ENCODE data around the gene KLHL29. TPM values are rescaled to one million over a fixed set of nuclear protein-coding genes. Genes with fewer than 3 reads are reported as not detected.

Gene KLHL29
- polyA plus RNA-seq, 3 donors, result 0.03 TPM; not detected in 2

DNA sequence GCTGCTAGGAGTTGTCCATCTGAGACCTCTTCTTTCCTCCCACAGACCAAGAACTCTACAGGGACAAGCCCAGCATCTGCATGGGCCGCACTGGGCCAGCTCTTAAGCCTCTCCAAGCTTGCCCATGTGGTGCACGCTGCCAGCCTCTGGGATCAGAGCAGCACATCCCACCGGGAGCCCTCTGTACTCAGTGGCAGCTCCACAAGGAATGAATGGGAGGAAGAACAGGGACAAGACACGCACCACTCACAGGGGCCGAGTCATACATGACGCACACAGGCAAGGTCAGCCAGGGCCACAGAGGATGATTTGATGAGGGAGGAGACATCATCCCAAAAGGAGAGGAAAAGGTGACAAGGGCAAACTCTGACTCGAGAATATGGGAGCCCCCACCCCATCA, 268.3 kb downstream of the KLHL29 start:
- intact Hi-C loops (cut with micrococcal nuclease), result no loop called here
- 100% methylated on average over 3 of the region's 7 CpGs for WGBS (ENCODE audit: insufficient coverage)
- peak overlapping the region in 1 of 7 donors; percentile 22 for H3K27ac Mint-ChIP-seq

GRCh38 chr2:23654756-23655155, 269.8 kb downstream of the KLHL29 start:
- WGBS (ENCODE audit: insufficient coverage), result 100% methylated on average over 4 of the region's 6 CpGs
- no peaks in the 10 kb centered on the region for H3K27me3 ChIP-seq (ENCODE audit: control insufficient read depth in 2 of 2, insufficient read depth in 2 of 2, low read length in 2 of 2)

More for the DNA sequence above, 268.3 kb downstream of the KLHL29 start:
- no peak for TF ChIP-seq CTCF (IDR thresholded peaks at IDR 0.05)
- H3K9ac ChIP-seq (ENCODE audit: insufficient read depth, low read length, poor library complexity, severe bottlenecking), result no peak overlapping the region
- no peaks in the 10 kb centered on the region for H4K20me1 ChIP-seq (ENCODE audit: insufficient read depth, low read length)
- Mint-ChIP-seq H3K36me3 (no peaks in the 10 kb centered on the region), H3K4me3 (no peak overlapping the region), H3K9me3 (peaks cover 0 to 3% (median 2%) of the 10 kb centered on the region in 7 donors), H3K4me1 (peaks cover 7% of the 10 kb centered on the region), H3K27me3 (ENCODE audit: low read depth in 3 of 3) (peaks cover 5 to 11% (median 5%) of the 10 kb centered on the region in 3 donors)
- H2AFZ ChIP-seq (ENCODE audit: insufficient read depth, low read depth, low read length, poor library complexity, severe bottlenecking), result no peak overlapping the region
- H3K27me3 ChIP-seq (ENCODE audit: control insufficient read depth in 2 of 2, insufficient read depth in 2 of 2, low read length in 2 of 2), result no peaks in the 10 kb centered on the region
- H3K4me2 ChIP-seq (replicated peaks; ENCODE audit: extremely low read depth, low read length, poor library complexity, severe bottlenecking), result no peak overlapping the region
- no peaks in the 10 kb centered on the region for H3K79me2 ChIP-seq (ENCODE audit: insufficient read depth, low read length)
- H3K36me3 ChIP-seq (replicated peaks in 1 of 2; ENCODE audit: control insufficient read depth in 1 of 2, insufficient read depth in 2 of 2, low read length in 2 of 2), result no peaks in the 10 kb centered on the region
- peaks cover 0 to 2% of the 10 kb centered on the region in 2 donors for H3K9me3 ChIP-seq (replicated peaks in 1 of 2; ENCODE audit: control insufficient read depth in 1 of 2, insufficient read depth in 1 of 2, low read length in 2 of 2)
- peaks cover 0 to 2% of the 10 kb centered on the region in 2 donors for H3K4me1 ChIP-seq (ENCODE audit: control insufficient read depth in 1 of 2, insufficient read depth in 2 of 2, low read length in 2 of 2)
- H3K27ac ChIP-seq (ENCODE audit: low read depth in 1 of 2, low read length in 2 of 2), result no peak overlapping the region
- no peak overlapping the region for H3K4me3 ChIP-seq (replicated peaks in 1 of 3; ENCODE audit: low read depth in 2 of 3, low read length in 3 of 3)
- no peak for DNase-seq

More at GRCh38 chr2:23654756-23655155, 269.8 kb downstream of the KLHL29 start:
- H3K27ac Mint-ChIP-seq, result peak overlapping the region in 1 of 7 donors; percentile 16
- Histone ChIP-seq H3K4me2 (replicated peaks; ENCODE audit: extremely low read depth, low read length, poor library complexity, severe bottlenecking) (no peak overlapping the region), H2AFZ (ENCODE audit: insufficient read depth, low read depth, low read length, poor library complexity, severe bottlenecking) (no peak overlapping the region), H4K20me1 (ENCODE audit: insufficient read depth, low read length) (no peaks in the 10 kb centered on the region), H3K27ac (ENCODE audit: low read depth in 1 of 2, low read length in 2 of 2) (no peak overlapping the region), H3K9me3 (replicated peaks in 1 of 2; ENCODE audit: control insufficient read depth in 1 of 2, insufficient read depth in 1 of 2, low read length in 2 of 2) (peaks cover 0 to 2% of the 10 kb centered on the region in 2 donors), H3K79me2 (ENCODE audit: insufficient read depth, low read length) (no peaks in the 10 kb centered on the region), H3K4me1 (ENCODE audit: control insufficient read depth in 1 of 2, insufficient read depth in 2 of 2, low read length in 2 of 2) (peaks cover 2 to 5% of the 10 kb centered on the region in 2 donors), H3K9ac (ENCODE audit: insufficient read depth, low read length, poor library complexity, severe bottlenecking) (no peak overlapping the region), H3K4me3 (replicated peaks in 1 of 3; ENCODE audit: low read depth in 2 of 3, low read length in 3 of 3) (no peak overlapping the region), H3K36me3 (replicated peaks in 1 of 2; ENCODE audit: control insufficient read depth in 1 of 2, insufficient read depth in 2 of 2, low read length in 2 of 2) (no peaks in the 10 kb centered on the region)
- intact Hi-C loops (cut with micrococcal nuclease), result no loop called here
- peaks cover 7 to 10% (median 10%) of the 10 kb centered on the region in 3 donors for H3K27me3 Mint-ChIP-seq (ENCODE audit: low read depth in 3 of 3)
- peaks cover 0 to 3% (median 2%) of the 10 kb centered on the region in 7 donors for H3K9me3 Mint-ChIP-seq
- no peak for DNase-seq
- no peaks in the 10 kb centered on the region for H3K36me3 Mint-ChIP-seq
- no peak for TF ChIP-seq CTCF (IDR thresholded peaks at IDR 0.05)
- peaks cover 14% of the 10 kb centered on the region for H3K4me1 Mint-ChIP-seq
- H3K4me3 Mint-ChIP-seq, result no peak overlapping the region
